ENCODE data around the gene EPB41L2.
A peak's percentile ranks its signal among the peaks of the same experiment; 100 is the strongest.

The EPB41L2 gene

GRCh38 chr6:130903007-130903406 is 160.0 kb downstream of the EPB41L2 start:
- no peak for DNase-seq

GRCh38 chr6:130900913-130901312 is 162.1 kb downstream of the EPB41L2 start:
- DNase-seq = no peak

GRCh38 chr6:130896249-130896648 is 166.8 kb downstream of the EPB41L2 start:
- DNase-seq = no peak

GRCh38 chr6:130895516-130895915 is 167.5 kb downstream of the EPB41L2 start:
- no peak for DNase-seq

- no peak for DNase-seq
These were observed 169.3 kb downstream of the EPB41L2 start for GRCh38 chr6:130893766-130894165.

- DNase-seq = no peak
These were observed 169.8 kb downstream of the EPB41L2 start for GRCh38 chr6:130893277-130893676.

GRCh38 chr6:130890521-130890971 is 172.5 kb downstream of the EPB41L2 start:
- DNase-seq = no peak

- DNase-seq = no peak
These were observed 173.6 kb downstream of the EPB41L2 start for GRCh38 chr6:130889423-130889822.

- DNase-seq = no peak
These were observed 174.8 kb downstream of the EPB41L2 start for GRCh38 chr6:130888246-130888645.

- DNase-seq = no peak
These were observed 176.1 kb downstream of the EPB41L2 start for GRCh38 chr6:130886966-130887365.

GRCh38 chr6:130885392-130886192 is 177.5 kb downstream of the EPB41L2 start:
- DNase-seq = peak; percentile 71 to 83

GRCh38 chr6:130882370-130882769 is 180.7 kb downstream of the EPB41L2 start:
- DNase-seq = no peak

- DNase-seq = no peak
These were observed 183.2 kb downstream of the EPB41L2 start for GRCh38 chr6:130879826-130880225.

- no peak for DNase-seq
These were observed 189.3 kb downstream of the EPB41L2 start for GRCh38 chr6:130873746-130874145.

- peak; percentile 34 to 63 for DNase-seq
These were observed 190.6 kb downstream of the EPB41L2 start for GRCh38 chr6:130872250-130873095.

GRCh38 chr6:130870179-130870880 is 192.7 kb downstream of the EPB41L2 start:
- DNase-seq = no peak

GRCh38 chr6:130869681-130870080 is 193.4 kb downstream of the EPB41L2 start:
- no peak for DNase-seq

- no peak for DNase-seq
These were observed 197.3 kb downstream of the EPB41L2 start for GRCh38 chr6:130865793-130866192.

- no peak for DNase-seq
These were observed 198.7 kb downstream of the EPB41L2 start for GRCh38 chr6:130864344-130864743.

- DNase-seq = no peak
These were observed 199.4 kb downstream of the EPB41L2 start for GRCh38 chr6:130863415-130864230.

- no peak for DNase-seq
These were observed 200.7 kb downstream of the EPB41L2 start for GRCh38 chr6:130862370-130862769.

- no peak for DNase-seq
These were observed 203.7 kb downstream of the EPB41L2 start for GRCh38 chr6:130859161-130859867.
